ENCODE measurements around the gene CENPE.

CENPE gene

DNA sequence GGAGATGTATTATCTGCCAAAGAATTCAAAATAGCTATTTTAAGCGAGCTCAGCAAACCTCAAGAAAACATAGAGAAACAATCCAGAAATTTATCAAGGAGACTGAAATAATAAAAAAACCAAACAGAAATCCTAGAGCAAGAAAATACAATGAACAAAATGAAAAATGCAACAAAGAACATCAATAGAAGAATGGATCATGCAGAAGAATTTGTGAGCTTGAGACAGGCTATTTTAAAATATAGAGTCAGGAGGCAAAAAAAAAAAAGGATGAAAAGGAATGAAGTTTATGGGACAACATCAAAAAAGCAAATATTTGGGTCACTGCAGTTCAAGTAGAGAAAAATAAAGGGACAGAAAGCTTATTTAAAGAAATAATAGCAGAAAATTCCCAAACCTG, 29.1 kb downstream of the CENPE start:
- Histone ChIP-seq H3K9me3 (no peaks in the 10 kb centered on the region), H3K36me3 (peaks cover 31% of the 10 kb centered on the region), H3K27me3 (no peaks in the 10 kb centered on the region), H3K4me3 (ENCODE audit: low read depth, low read length) (no peak overlapping the region), H3K4me1 (no peaks in the 10 kb centered on the region)
- TF ChIP-seq, protein P1, sequence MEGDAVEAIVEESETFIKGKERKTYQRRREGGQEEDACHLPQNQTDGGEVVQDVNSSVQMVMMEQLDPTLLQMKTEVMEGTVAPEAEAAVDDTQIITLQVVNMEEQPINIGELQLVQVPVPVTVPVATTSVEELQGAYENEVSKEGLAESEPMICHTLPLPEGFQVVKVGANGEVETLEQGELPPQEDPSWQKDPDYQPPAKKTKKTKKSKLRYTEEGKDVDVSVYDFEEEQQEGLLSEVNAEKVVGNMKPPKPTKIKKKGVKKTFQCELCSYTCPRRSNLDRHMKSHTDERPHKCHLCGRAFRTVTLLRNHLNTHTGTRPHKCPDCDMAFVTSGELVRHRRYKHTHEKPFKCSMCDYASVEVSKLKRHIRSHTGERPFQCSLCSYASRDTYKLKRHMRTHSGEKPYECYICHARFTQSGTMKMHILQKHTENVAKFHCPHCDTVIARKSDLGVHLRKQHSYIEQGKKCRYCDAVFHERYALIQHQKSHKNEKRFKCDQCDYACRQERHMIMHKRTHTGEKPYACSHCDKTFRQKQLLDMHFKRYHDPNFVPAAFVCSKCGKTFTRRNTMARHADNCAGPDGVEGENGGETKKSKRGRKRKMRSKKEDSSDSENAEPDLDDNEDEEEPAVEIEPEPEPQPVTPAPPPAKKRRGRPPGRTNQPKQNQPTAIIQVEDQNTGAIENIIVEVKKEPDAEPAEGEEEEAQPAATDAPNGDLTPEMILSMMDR (IDR thresholded peaks at IDR 0.05; ENCODE audit: low read depth, low read length): no peak
- DNase-seq: no peak

DNA sequence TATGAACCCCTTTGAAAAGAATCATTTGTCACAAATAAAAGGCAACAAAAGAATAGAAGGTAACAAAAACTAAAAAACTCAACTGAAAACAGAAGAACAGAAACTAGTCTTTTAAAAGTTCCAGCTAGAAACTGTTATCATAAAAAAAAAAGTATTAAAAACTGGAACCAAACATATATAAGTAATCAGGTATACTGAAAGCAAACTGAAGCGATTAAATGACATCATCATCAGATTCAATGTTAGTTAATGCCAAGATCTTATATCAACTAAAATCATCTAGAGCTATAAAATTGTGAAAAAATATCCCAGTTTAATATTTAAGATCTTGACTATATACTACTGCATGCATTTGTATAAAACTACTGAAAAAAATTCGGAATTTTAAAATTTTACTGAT, 36.0 kb downstream of the CENPE start:
- Histone ChIP-seq H3K4me3 (ENCODE audit: low read depth, low read length) (no peak overlapping the region), H3K36me3 (peaks cover 31% of the 10 kb centered on the region), H3K27me3 (no peaks in the 10 kb centered on the region), H3K9me3 (no peaks in the 10 kb centered on the region), H3K4me1 (no peaks in the 10 kb centered on the region)
- DNase-seq: no peak
- TF ChIP-seq, protein P1 (IDR thresholded peaks at IDR 0.05; ENCODE audit: low read depth, low read length): no peak

GRCh38 chr4:103158760-103159159, 39.4 kb downstream of the CENPE start:
- no peaks in the 10 kb centered on the region for H3K9me3 ChIP-seq
- H3K36me3 ChIP-seq: peaks cover 42% of the 10 kb centered on the region
- H3K4me3 ChIP-seq (ENCODE audit: low read depth, low read length): no peak overlapping the region
- H3K4me1 ChIP-seq: no peaks in the 10 kb centered on the region
- no peak for DNase-seq
- H3K27me3 ChIP-seq: no peaks in the 10 kb centered on the region
- TF ChIP-seq, protein P1 (IDR thresholded peaks at IDR 0.05; ENCODE audit: low read depth, low read length): no peak

GRCh38 chr4:103156106-103156505, 42.0 kb downstream of the CENPE start:
- Histone ChIP-seq H3K27me3 (no peaks in the 10 kb centered on the region), H3K36me3 (peaks cover 35% of the 10 kb centered on the region), H3K4me3 (ENCODE audit: low read depth, low read length) (no peak overlapping the region), H3K4me1 (no peaks in the 10 kb centered on the region), H3K9me3 (no peaks in the 10 kb centered on the region)
- TF ChIP-seq, protein P1 (IDR thresholded peaks at IDR 0.05; ENCODE audit: low read depth, low read length): no peak
- DNase-seq: no peak

- no peaks in the 10 kb centered on the region for H3K4me1 ChIP-seq
- no peaks in the 10 kb centered on the region for H3K9me3 ChIP-seq
- peaks cover 47% of the 10 kb centered on the region for H3K36me3 ChIP-seq
- no peaks in the 10 kb centered on the region for H3K27me3 ChIP-seq
- DNase-seq: no peak
- H3K4me3 ChIP-seq (ENCODE audit: low read depth, low read length): no peak overlapping the region
- TF ChIP-seq, protein P1 (IDR thresholded peaks at IDR 0.05; ENCODE audit: low read depth, low read length): no peak
These were observed 45.8 kb downstream of the CENPE start for GRCh38 chr4:103152381-103152780.

GRCh38 chr4:103150677-103151076, 47.5 kb downstream of the CENPE start:
- Histone ChIP-seq H3K4me3 (ENCODE audit: low read depth, low read length) (no peak overlapping the region), H3K27me3 (no peaks in the 10 kb centered on the region), H3K9me3 (no peaks in the 10 kb centered on the region), H3K36me3 (peaks cover 54% of the 10 kb centered on the region), H3K4me1 (no peaks in the 10 kb centered on the region)
- TF ChIP-seq, protein P1 (IDR thresholded peaks at IDR 0.05; ENCODE audit: low read depth, low read length): no peak
- no peak for DNase-seq

All from BE2C (cell line).